H9 (cell line): ENCODE results near the gene NPAS3. TPM values are rescaled to one million over a fixed set of nuclear protein-coding genes. Genes with fewer than 3 reads are reported as not detected.

Experiments used
- DNase-seq: peaks from one replicate; pipeline ENCODE4 v3.0.0-alpha.2; 2017
- H2AFZ ChIP-seq: one replicate; pipeline ENCODE4 v1.6.1; 2013; ENCODE audit warnings: mild to moderate bottlenecking, low read length, control low read depth, moderate library complexity
- H2AK5ac ChIP-seq: 2 replicates; pipeline ENCODE4 v1.6.1; 2013; ENCODE audit warnings: low read length, control low read depth, mixed read lengths; ENCODE audit not compliant: insufficient read length
- H2BK120ac ChIP-seq: one replicate; pipeline ENCODE4 v1.6.1; 2013; ENCODE audit warnings: low read depth, mild to moderate bottlenecking, low read length, control low read depth, inconsistent platforms; ENCODE audit not compliant: poor library complexity, severe bottlenecking
- H2BK12ac ChIP-seq: 2 replicates; pipeline ENCODE4 v1.6.1; 2013; ENCODE audit warnings: low read length, control low read depth, mixed read lengths, low read depth; ENCODE audit not compliant: insufficient read length
- H2BK15ac ChIP-seq: 2 replicates; pipeline ENCODE4 v1.6.1; 2013; ENCODE audit warnings: low read depth, low read length, control low read depth
- H2BK20ac ChIP-seq: one replicate; pipeline ENCODE4 v1.6.1; 2013; ENCODE audit warnings: low read depth, mild to moderate bottlenecking, low read length, control low read depth, inconsistent platforms; ENCODE audit not compliant: poor library complexity, severe bottlenecking
- H2BK5ac ChIP-seq: 2 replicates; pipeline ENCODE4 v1.6.1; 2013; ENCODE audit warnings: low read length, control low read depth, mixed read lengths; ENCODE audit not compliant: insufficient read length
- H3K14ac ChIP-seq: 2 replicates; pipeline ENCODE4 v1.6.1; 2013; ENCODE audit warnings: low read length, control low read depth; ENCODE audit not compliant: insufficient read depth
- H3K18ac ChIP-seq: 2 replicates; pipeline ENCODE4 v1.6.1; 2013; ENCODE audit warnings: low read depth, mild to moderate bottlenecking, mixed read lengths, low read length, control low read depth; ENCODE audit not compliant: insufficient read length
- H3K23ac ChIP-seq: 2 replicates; pipeline ENCODE4 v1.6.1; 2013; ENCODE audit warnings: low read length, control low read depth, mixed read lengths, low read depth; ENCODE audit not compliant: insufficient read length
- H3K23me2 ChIP-seq: 2 replicates; pipeline ENCODE4 v1.6.1; 2013; ENCODE audit warnings: low read depth, mild to moderate bottlenecking, mixed read lengths, low read length, control low read depth; ENCODE audit not compliant: insufficient read length, poor library complexity, severe bottlenecking
- H3K27ac ChIP-seq: 2 replicates; pipeline ENCODE4 v1.5.1; 2013; ENCODE audit warnings: low read length, control low read depth, mixed read lengths, low read depth; ENCODE audit not compliant: insufficient read length
- H3K27me3 ChIP-seq: 2 replicates; pipeline ENCODE4 v1.6.1; 2013; ENCODE audit warnings: low read length, control low read depth, inconsistent platforms; ENCODE audit not compliant: insufficient read depth
- H3K4ac ChIP-seq: 2 replicates; pipeline ENCODE4 v1.6.1; 2013; ENCODE audit warnings: low read depth, mild to moderate bottlenecking, control low read depth, inconsistent platforms, low read length, moderate library complexity
- H3K4me1 ChIP-seq: 2 replicates; pipeline ENCODE4 v1.6.1; 2013; ENCODE audit warnings: low read length, control low read depth, inconsistent platforms; ENCODE audit not compliant: insufficient read depth
- H3K4me2 ChIP-seq: 2 replicates; pipeline ENCODE4 v1.6.1; 2013; ENCODE audit warnings: low read length, control low read depth, mixed read lengths; ENCODE audit not compliant: insufficient read length, insufficient read depth
- H3K56ac ChIP-seq: 2 replicates; pipeline ENCODE4 v1.6.1; 2013; ENCODE audit warnings: low read depth, mild to moderate bottlenecking, mixed read lengths, low read length, control low read depth; ENCODE audit not compliant: insufficient read length
- H3K79me1 ChIP-seq: 2 replicates; pipeline ENCODE4 v1.6.1; 2013; ENCODE audit warnings: low read depth, mild to moderate bottlenecking, moderate library complexity, low read length, control low read depth, inconsistent platforms; ENCODE audit not compliant: insufficient read depth, poor library complexity, severe bottlenecking
- H3K79me2 ChIP-seq: 2 replicates; pipeline ENCODE4 v1.6.1; 2013; ENCODE audit warnings: low read length, control low read depth, inconsistent platforms; ENCODE audit not compliant: insufficient read depth
- H3K9ac ChIP-seq: 2 replicates; pipeline ENCODE4 v1.6.1; 2013; ENCODE audit warnings: low read length, control low read depth, mixed read lengths; ENCODE audit not compliant: insufficient read length; ENCODE audit errors: extremely low read depth
- H3K9me3 ChIP-seq: one replicate; pipeline ENCODE4 v1.6.1; 2013; ENCODE audit warnings: low read depth, low read length, inconsistent platforms; ENCODE audit not compliant: control insufficient read depth
- H3T11ph ChIP-seq: one replicate; pipeline ENCODE4 v1.6.1; 2013; ENCODE audit warnings: mild to moderate bottlenecking, low read length, control low read depth, inconsistent platforms
- H4K20me1 ChIP-seq: one replicate; pipeline ENCODE4 v1.6.1; 2013; ENCODE audit not compliant: control insufficient read depth, insufficient read length, insufficient read depth
- H4K5ac ChIP-seq: 2 replicates; pipeline ENCODE4 v1.6.1; 2013; ENCODE audit warnings: low read depth, mild to moderate bottlenecking, mixed read lengths, low read length, control low read depth; ENCODE audit not compliant: insufficient read length
- H4K8ac ChIP-seq: replicated peaks from 2 replicates; pipeline ENCODE4 v1.6.1; 2013; ENCODE audit warnings: low read length, control low read depth, mixed read lengths, low read depth; ENCODE audit not compliant: insufficient read length
- H4K91ac ChIP-seq: 2 replicates; pipeline ENCODE4 v1.6.1; 2013; ENCODE audit warnings: low read depth, mild to moderate bottlenecking, moderate library complexity, mixed read lengths, low read length, control low read depth; ENCODE audit not compliant: insufficient read length
- H3K27ac Mint-ChIP-seq, 3 experiments: 2 replicates in 2 of 3; 3 replicates in 1 of 3; pipeline ENCODE4 v1.8.0; 2020 to 2021; ENCODE audit warnings: mixed read lengths in 3 of 3, mild to moderate bottlenecking in 1 of 3, moderate library complexity in 1 of 3
- H3K27me3 Mint-ChIP-seq: 2 replicates; pipeline ENCODE4 v1.8.0; 2021; ENCODE audit warnings: low read depth, mild to moderate bottlenecking, moderate library complexity, mixed read lengths
- H3K36me3 Mint-ChIP-seq, 3 experiments: 2 replicates in 2 of 3; 3 replicates in 1 of 3; pipeline ENCODE4 v1.8.0; 2020 to 2021; ENCODE audit warnings: low read depth in 3 of 3, mixed read lengths in 3 of 3; ENCODE audit not compliant: insufficient read depth in 1 of 3
- H3K4me1 Mint-ChIP-seq, 2 experiments: 2 replicates each; pipeline ENCODE4 v1.8.0; 2020; ENCODE audit warnings: mixed read lengths in 2 of 2
- H3K4me3 Mint-ChIP-seq, 2 experiments: 2 replicates in 1 of 2; 3 replicates in 1 of 2; pipeline ENCODE4 v1.8.0; 2020 to 2021; ENCODE audit warnings: mild to moderate bottlenecking in 2 of 2, mixed read lengths in 2 of 2, moderate library complexity in 1 of 2
- H3K9me3 Mint-ChIP-seq, 2 experiments: 2 replicates in 1 of 2; 3 replicates in 1 of 2; pipeline ENCODE4 v1.8.0; 2020; ENCODE audit warnings: mild to moderate bottlenecking in 2 of 2, mixed read lengths in 2 of 2, moderate library complexity in 1 of 2
- WGBS: extraction: QIAGEN DNeasy Blood & Tissue Kit; methylation state at CpG from one replicate; pipeline ENCODE4 v1.1.7; 2013; ENCODE audit warnings: missing lambda C conversion rate, low lambda C conversion rate, mixed read lengths; ENCODE audit not compliant: insufficient read length; ENCODE audit errors: extremely low coverage; 5-methylcytosine and 5-hydroxymethylcytosine counted together
- total RNA-seq: library from RNA; stranded (reverse); gene quantifications from 2 replicates; pipeline ENCODE4 v1.2.1, GENCODE V29; 2021
- TF ChIP-seq, protein P1 (sequence below): fragments of 200-600 bp; sonication (generic); conservative IDR thresholded peaks from 3 replicates; pipeline ENCODE4 v1.8.0; 2021; ENCODE audit warnings: antibody characterized with exemption, mild to moderate bottlenecking

The NPAS3 gene
- total RNA-seq, 1 experiment from 2014 or later, result 0.17 TPM

- H3K36me3 Mint-ChIP-seq, result no peaks in the 10 kb centered on the region
- TF ChIP-seq, protein P1, sequence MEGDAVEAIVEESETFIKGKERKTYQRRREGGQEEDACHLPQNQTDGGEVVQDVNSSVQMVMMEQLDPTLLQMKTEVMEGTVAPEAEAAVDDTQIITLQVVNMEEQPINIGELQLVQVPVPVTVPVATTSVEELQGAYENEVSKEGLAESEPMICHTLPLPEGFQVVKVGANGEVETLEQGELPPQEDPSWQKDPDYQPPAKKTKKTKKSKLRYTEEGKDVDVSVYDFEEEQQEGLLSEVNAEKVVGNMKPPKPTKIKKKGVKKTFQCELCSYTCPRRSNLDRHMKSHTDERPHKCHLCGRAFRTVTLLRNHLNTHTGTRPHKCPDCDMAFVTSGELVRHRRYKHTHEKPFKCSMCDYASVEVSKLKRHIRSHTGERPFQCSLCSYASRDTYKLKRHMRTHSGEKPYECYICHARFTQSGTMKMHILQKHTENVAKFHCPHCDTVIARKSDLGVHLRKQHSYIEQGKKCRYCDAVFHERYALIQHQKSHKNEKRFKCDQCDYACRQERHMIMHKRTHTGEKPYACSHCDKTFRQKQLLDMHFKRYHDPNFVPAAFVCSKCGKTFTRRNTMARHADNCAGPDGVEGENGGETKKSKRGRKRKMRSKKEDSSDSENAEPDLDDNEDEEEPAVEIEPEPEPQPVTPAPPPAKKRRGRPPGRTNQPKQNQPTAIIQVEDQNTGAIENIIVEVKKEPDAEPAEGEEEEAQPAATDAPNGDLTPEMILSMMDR, result no peak
Measured at GRCh38 chr14:33484264-33484663, 545.6 kb downstream of the NPAS3 start.

More at GRCh38 chr14:33484264-33484663, 545.6 kb downstream of the NPAS3 start:
- Histone ChIP-seq H3K79me2 (no peaks in the 10 kb centered on the region), H4K20me1 (no peaks in the 10 kb centered on the region), H2BK12ac (no peak overlapping the region), H2AFZ (no peak overlapping the region), H2BK20ac (no peak overlapping the region), H3K56ac (no peak overlapping the region), H3K4me1 (no peaks in the 10 kb centered on the region; the same call in 1 of the 2 replicates), H3K23ac (no peak overlapping the region), H3K79me1 (no peaks in the 10 kb centered on the region), H2BK15ac (no peak overlapping the region), H3K23me2 (no peaks in the 10 kb centered on the region), H4K91ac (no peak overlapping the region), H3K4ac (no peak overlapping the region), H3K27me3 (no peaks in the 10 kb centered on the region), H3K9ac (no peak overlapping the region), H4K8ac (no peak overlapping the region), H3T11ph (no peak overlapping the region), H3K18ac (no peak overlapping the region), H3K14ac (no peak overlapping the region), H2BK5ac (no peak overlapping the region), H3K4me2 (no peak overlapping the region), H4K5ac (no peak overlapping the region), H3K9me3 (no peaks in the 10 kb centered on the region), H2BK120ac (no peak overlapping the region), H3K27ac (no peak overlapping the region), H2AK5ac (no peak overlapping the region)
- Mint-ChIP-seq H3K27me3 (no peaks in the 10 kb centered on the region), H3K27ac (no peak overlapping the region), H3K4me1 (peaks cover 37 to 44% of the 10 kb centered on the region in 2 experiments), H3K9me3 (no peaks in the 10 kb centered on the region), H3K4me3 (no peak overlapping the region)
- WGBS, result no CpG with 5 or more reads among the region's 5 CpGs
- DNase-seq, result no peak
